GM19467 (cell line): Measurements from ENCODE around the gene AKAP12.

Source experiments
- ATAC-seq: cut with Tn5 transposase; IDR thresholded peaks from one replicate; pipeline ENCODE4 v1.9.1; 2021; ENCODE audit warnings: mild to moderate bottlenecking, moderate library complexity; ENCODE audit not compliant: unreplicated experiment

Gene AKAP12

DNA sequence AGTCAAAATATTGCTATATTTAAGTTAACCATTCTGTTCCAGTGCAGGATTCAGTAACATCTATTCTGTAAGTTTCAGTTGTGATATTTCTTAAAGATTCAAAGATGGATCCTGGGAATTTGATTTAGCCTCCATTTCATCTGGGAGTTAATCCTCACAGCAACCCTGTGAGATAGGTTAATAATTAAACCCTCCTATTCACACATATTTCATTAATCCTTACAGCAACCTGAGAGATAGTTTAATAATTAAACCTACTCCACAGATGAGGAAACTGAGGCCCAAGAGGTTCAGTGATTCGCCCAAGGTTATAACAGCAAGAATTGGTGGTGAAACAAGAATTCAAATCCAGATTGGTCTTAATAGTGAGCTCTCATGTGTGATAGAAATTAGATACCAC lies 162.5 kb downstream of the AKAP12 start:
- ATAC-seq: no peak

- ATAC-seq: no peak
Observed at GRCh38 chr6:151403919-151404308, 164.1 kb downstream of the AKAP12 start.
